AG09319 (cell line): ENCODE results near the gene IPO4.
A peak's percentile ranks its signal among the peaks of the same experiment; 100 is the strongest.

Source experiments
- DNase-seq: peaks from one replicate; pipeline ENCODE4 v3.0.0-alpha.2; 2010; ENCODE audit warnings: low read depth; ENCODE audit errors: extremely low read depth
- TF ChIP-seq, protein P1 (sequence below): IDR thresholded peaks from 2 replicates; pipeline ENCODE4 v1.5.1; 2011; ENCODE audit warnings: low read depth, mild to moderate bottlenecking, inconsistent platforms, low read length, moderate library complexity

The IPO4 gene, protein sequence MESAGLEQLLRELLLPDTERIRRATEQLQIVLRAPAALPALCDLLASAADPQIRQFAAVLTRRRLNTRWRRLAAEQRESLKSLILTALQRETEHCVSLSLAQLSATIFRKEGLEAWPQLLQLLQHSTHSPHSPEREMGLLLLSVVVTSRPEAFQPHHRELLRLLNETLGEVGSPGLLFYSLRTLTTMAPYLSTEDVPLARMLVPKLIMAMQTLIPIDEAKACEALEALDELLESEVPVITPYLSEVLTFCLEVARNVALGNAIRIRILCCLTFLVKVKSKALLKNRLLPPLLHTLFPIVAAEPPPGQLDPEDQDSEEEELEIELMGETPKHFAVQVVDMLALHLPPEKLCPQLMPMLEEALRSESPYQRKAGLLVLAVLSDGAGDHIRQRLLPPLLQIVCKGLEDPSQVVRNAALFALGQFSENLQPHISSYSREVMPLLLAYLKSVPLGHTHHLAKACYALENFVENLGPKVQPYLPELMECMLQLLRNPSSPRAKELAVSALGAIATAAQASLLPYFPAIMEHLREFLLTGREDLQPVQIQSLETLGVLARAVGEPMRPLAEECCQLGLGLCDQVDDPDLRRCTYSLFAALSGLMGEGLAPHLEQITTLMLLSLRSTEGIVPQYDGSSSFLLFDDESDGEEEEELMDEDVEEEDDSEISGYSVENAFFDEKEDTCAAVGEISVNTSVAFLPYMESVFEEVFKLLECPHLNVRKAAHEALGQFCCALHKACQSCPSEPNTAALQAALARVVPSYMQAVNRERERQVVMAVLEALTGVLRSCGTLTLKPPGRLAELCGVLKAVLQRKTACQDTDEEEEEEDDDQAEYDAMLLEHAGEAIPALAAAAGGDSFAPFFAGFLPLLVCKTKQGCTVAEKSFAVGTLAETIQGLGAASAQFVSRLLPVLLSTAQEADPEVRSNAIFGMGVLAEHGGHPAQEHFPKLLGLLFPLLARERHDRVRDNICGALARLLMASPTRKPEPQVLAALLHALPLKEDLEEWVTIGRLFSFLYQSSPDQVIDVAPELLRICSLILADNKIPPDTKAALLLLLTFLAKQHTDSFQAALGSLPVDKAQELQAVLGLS

DNA sequence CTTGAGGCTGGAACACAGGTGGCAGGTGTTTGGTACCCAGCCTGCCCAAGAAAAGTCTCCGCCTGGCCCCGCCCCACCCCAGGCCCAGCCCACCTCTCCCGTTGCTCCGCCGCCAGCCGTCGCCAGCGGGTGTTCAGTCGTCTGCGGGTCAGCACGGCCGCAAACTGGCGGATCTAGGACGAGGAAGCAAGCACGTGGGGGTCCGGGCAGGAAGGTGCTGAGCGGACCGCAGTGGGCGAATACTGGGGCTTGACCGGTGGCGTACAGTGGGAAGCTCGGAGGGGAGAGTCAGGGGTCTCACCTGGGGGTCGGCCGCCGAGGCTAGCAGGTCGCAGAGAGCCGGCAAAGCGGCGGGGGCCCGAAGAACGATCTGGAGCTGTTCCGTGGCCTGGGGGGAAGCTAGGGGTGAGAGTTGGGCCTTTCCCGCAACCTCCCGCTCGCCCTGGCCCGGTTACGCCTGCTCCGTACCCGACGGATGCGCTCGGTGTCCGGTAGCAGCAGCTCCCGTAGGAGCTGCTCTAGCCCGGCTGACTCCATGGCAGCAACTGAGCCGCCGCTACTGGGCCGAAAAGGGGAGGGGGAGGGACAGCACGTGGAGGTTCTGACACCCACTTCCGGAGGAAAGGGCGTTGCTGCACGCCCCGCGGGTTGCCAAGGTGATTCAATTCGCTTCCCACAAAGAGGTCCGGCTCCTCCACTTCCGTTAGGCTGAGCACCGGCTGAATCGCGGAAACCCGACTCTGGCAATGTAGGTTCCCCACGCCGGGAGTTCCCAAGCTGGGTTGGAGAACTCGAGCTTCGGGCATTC lies at the start of gene IPO4:
TSS of gene IPO4 (minus strand) at position 566 of the 808 bp plus-strand sequence. CDS start at position 537, 29 bp downstream.
- TF ChIP-seq, protein P1, sequence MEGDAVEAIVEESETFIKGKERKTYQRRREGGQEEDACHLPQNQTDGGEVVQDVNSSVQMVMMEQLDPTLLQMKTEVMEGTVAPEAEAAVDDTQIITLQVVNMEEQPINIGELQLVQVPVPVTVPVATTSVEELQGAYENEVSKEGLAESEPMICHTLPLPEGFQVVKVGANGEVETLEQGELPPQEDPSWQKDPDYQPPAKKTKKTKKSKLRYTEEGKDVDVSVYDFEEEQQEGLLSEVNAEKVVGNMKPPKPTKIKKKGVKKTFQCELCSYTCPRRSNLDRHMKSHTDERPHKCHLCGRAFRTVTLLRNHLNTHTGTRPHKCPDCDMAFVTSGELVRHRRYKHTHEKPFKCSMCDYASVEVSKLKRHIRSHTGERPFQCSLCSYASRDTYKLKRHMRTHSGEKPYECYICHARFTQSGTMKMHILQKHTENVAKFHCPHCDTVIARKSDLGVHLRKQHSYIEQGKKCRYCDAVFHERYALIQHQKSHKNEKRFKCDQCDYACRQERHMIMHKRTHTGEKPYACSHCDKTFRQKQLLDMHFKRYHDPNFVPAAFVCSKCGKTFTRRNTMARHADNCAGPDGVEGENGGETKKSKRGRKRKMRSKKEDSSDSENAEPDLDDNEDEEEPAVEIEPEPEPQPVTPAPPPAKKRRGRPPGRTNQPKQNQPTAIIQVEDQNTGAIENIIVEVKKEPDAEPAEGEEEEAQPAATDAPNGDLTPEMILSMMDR, result no peak
- DNase-seq, result peak; percentile 95

DNA sequence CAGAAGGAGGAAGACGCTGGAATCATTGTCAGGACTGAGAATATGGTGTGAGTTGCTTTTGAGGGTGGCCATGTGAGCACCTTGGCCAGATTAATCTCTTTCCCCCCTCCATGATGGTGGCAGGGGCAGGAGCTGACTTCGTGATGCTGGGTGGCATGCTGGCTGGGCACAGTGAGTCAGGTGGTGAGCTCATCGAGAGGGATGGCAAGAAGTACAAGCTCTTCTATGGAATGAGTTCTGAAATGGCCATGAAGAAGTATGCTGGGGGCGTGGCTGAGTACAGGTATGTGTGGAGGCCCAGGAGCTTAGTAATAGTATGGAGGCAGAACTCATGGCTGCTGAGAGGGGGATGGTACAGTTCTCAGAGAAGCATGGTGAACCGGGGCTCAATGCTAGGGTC lies 49.5 kb upstream of the IPO4 start:
- TF ChIP-seq, protein P1, result no peak
- DNase-seq, result no peak

DNA sequence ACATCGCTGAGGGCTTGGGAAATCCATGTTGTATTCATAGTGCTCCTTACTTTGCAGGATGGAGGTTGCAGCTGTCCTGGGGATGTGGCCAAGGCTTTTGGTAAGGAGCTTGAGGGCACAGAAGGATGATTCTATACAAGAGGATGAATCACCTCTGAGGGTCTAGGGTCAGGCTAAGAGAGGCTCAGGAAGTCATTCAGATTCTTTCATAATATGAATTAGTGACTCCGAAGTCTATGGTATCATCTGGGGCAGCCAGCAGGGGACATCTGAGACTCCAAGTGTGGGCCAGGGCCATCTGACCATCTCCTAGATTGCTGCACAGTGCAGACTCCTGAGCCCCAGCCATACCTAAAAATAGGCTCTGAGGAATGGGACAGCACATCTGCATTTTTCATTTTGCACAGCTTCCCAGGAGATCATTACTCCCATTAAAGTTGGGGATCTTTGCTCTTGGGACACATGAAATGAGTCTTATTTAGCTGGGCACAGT lies 48.9 kb upstream of the IPO4 start:
- no peak for DNase-seq
- TF ChIP-seq, protein P1, result no peak

DNA sequence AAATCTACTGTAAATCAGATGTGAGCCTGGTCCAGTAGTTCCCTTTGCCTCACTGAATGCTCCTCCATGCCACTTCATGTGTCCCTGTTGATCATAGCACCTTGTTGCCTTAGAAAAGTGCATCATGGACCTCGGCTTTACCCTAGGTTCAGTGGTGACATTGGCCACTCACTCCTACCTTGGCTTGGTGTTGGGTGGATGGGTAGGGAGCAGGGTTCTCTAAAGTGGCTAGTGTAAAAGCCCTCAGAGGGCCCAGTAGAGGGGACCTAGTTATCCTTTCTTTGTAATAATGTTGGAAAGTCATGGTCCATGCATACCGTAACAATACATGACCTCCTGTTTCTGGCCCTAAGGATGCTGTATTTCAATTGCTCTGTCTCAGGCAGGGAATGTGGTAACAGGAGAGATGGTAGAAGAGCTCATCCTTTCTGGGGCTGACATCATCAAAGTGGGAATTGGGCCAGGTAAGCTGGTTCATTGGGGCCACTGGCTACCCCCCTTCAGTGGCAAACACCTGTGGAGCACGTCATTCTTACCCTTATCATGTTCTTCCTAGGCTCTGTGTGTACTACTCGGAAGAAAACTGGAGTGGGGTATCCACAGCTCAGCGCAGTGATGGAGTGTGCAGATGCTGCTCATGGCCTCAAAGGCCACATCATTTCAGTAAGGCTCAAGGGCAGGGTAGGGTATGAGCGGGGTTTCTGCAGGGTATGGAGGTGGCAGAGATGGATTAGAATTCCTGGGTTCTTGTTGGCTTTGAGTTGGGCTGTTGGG lies 48.3 kb upstream of the IPO4 start:
- DNase-seq, result no peak
- TF ChIP-seq, protein P1, result no peak

DNA sequence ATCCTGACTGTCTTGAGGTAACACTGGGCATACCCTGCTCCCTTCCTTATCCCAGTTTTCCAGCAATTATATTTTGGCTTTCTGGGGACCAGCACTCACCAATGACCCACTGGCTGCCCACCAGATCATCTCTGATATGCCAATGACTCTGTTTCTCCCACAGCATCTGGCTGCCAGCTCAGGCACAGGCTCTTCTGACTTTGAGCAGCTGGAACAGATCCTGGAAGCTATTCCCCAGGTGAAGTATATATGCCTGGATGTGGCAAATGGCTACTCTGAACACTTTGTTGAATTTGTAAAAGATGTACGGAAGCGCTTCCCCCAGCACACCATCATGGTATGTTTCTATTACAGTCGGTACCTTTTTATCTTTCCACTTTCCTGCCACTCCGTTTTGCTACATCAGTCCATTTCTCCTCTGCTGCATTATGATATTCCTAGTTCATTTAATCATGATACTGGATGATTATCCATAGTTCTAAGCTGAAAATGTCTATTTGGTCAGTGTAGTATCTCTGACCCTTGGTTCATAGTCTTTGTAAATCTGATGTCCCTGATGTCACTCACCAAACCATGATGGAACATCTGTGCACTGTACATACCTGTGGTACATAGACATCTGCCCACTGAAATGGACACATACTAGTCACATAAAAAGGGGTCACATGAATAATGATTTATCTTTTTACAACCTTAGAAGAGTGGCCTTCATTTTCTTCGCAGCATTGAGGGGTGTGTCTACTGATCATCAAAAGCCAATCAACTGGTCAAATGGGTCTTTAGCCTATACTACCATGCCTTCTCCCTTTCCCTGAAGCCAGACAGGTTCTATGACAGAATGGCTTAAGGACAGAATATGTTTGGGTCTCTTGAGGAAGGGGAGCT lies 47.4 kb upstream of the IPO4 start:
- TF ChIP-seq, protein P1, result no peak
- DNase-seq, result no peak
